HG03095 (cell line): ENCODE results near the gene TCF4.

ENCODE experiments used
- ATAC-seq: cut with Tn5 transposase; IDR thresholded peaks from one replicate; pipeline ENCODE4 v1.9.1; 2021; ENCODE audit warnings: moderate library complexity; ENCODE audit not compliant: unreplicated experiment

The TCF4 gene

GRCh38 chr18:55508651-55509050, 79.3 kb downstream of the TCF4 start:
- no peak for ATAC-seq

- ATAC-seq = no peak
Observed at GRCh38 chr18:55506074-55506473, 81.9 kb downstream of the TCF4 start.

GRCh38 chr18:55504808-55505207, 83.2 kb downstream of the TCF4 start:
- no peak for ATAC-seq

- ATAC-seq = no peak
Observed at GRCh38 chr18:55503167-55503820, 84.7 kb downstream of the TCF4 start.

- ATAC-seq = no peak
Observed at GRCh38 chr18:55501982-55502710, 85.8 kb downstream of the TCF4 start.

- ATAC-seq = no peak
Observed at GRCh38 chr18:55501579-55501978, 86.4 kb downstream of the TCF4 start.

- ATAC-seq = no peak
Observed at GRCh38 chr18:55500316-55501086, 87.5 kb downstream of the TCF4 start.

GRCh38 chr18:55499526-55499925, 88.5 kb downstream of the TCF4 start:
- ATAC-seq = no peak

GRCh38 chr18:55497825-55498403, 90.1 kb downstream of the TCF4 start:
- no peak for ATAC-seq

GRCh38 chr18:55494899-55495298, 93.1 kb downstream of the TCF4 start:
- no peak for ATAC-seq

- no peak for ATAC-seq
Observed at GRCh38 chr18:55494441-55494840, 93.6 kb downstream of the TCF4 start.

GRCh38 chr18:55491616-55492015, 96.4 kb downstream of the TCF4 start:
- no peak for ATAC-seq

- ATAC-seq = peak; percentile 70
Observed at GRCh38 chr18:55489034-55489986, 98.7 kb downstream of the TCF4 start.

- no peak for ATAC-seq
Observed at GRCh38 chr18:55488473-55488872, 99.5 kb downstream of the TCF4 start.

GRCh38 chr18:55487997-55488396, 100.0 kb downstream of the TCF4 start:
- ATAC-seq = no peak

- no peak for ATAC-seq
Observed at GRCh38 chr18:55486936-55487335, 101.1 kb downstream of the TCF4 start.

- ATAC-seq = no peak
Observed at GRCh38 chr18:55485666-55486065, 102.3 kb downstream of the TCF4 start.

- ATAC-seq = no peak
Observed at GRCh38 chr18:55484773-55485172, 103.2 kb downstream of the TCF4 start.

GRCh38 chr18:55483266-55483871, 104.6 kb downstream of the TCF4 start:
- no peak for ATAC-seq
